Activated gamma-delta T cell treated with Interleukin-2 at 50 U/mL for 16 hours (primary cell): ENCODE data around the gene UGT2A1.
"Not testable (repeated sequence)": the region's sequence is repeated elsewhere in the genome, so short reads cannot be mapped to it uniquely, and the experiment has no call there.

Experiments
- DNase-seq: peaks from one replicate; pipeline ENCODE4 v3.0.0-alpha.2; 2020

Gene UGT2A1

GRCh38 chr4:69653147-69653546, at the start of gene UGT2A1:
TSS of gene UGT2A1 (minus strand) at chr4:69653247. CDS start at chr4:69647644, 5,603 bp downstream.
- DNase-seq, result no peak

- no peak for DNase-seq
These were observed 49.2 kb upstream of the UGT2A1 start for GRCh38 chr4:69702201-69702600.

DNA sequence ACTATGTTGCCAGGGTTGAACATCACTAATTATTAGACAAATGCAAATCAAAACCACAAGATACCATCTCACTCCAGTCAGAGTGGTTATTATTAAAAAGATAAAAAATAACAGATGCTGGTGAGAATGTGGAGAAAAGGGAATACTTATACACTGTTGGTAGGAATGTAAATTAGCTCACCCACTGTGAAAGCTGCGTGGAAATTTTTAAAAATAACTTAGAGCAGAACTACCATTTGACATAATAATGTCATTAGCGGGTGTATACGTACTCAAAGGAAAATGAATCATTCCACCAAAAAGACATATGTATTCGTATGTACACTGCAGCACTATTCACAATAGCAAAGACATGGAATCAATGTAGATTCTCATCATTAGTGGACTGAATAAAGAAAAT, 48.6 kb upstream of the UGT2A1 start:
- no peak for DNase-seq

GRCh38 chr4:69697536-69698242, 44.6 kb upstream of the UGT2A1 start:
- DNase-seq, result no peak

- no peak for DNase-seq
These were observed 36.6 kb upstream of the UGT2A1 start for GRCh38 chr4:69689599-69689998.

- DNase-seq, result no peak
These were observed 31.8 kb upstream of the UGT2A1 start for GRCh38 chr4:69684804-69685203.

DNA sequence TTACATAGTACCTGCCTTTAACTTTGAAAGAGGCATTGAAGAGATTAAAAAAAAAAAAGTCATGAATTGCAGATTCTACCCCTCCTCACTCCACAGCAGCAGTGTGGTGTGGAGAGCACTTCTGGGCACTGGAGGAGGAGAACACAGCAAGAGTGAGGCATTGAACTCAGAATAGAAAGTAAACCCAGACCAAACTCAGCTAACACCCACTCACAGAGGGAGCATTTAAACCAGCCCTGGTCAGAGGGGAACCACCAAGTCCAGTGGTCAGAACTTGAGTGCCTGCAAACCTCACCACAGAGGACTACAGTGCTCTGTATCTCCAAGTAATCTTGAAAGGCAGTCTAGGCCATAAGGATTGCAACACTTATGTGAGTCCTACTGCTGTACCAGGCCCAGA, 15.6 kb upstream of the UGT2A1 start:
- DNase-seq, result no peak

DNA sequence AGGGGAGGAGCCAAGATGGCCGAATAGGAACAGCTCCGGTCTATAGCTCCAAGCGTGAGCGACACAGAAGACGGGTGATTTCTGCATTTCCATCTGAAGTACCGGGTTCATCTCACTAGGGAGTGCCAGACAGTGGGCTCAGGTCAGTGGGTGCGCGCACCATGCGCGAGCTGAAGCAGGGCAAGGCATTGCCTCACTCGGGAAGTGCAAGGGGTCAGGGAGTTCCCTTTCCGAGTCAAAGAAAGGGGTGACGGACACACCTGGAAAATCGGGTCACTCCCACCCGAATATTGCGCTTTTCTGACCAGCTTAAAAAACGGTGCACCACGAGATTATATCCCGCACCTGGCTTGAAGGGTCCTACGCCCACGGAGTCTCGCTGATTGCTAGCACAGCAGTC, 11.0 kb upstream of the UGT2A1 start:
- DNase-seq, result not testable (repeated sequence)

GRCh38 chr4:69661130-69661803, 8.2 kb upstream of the UGT2A1 start:
- DNase-seq, result not testable (repeated sequence)

- DNase-seq, result no peak
These were observed 5.1 kb upstream of the UGT2A1 start for GRCh38 chr4:69658133-69658532.

DNA sequence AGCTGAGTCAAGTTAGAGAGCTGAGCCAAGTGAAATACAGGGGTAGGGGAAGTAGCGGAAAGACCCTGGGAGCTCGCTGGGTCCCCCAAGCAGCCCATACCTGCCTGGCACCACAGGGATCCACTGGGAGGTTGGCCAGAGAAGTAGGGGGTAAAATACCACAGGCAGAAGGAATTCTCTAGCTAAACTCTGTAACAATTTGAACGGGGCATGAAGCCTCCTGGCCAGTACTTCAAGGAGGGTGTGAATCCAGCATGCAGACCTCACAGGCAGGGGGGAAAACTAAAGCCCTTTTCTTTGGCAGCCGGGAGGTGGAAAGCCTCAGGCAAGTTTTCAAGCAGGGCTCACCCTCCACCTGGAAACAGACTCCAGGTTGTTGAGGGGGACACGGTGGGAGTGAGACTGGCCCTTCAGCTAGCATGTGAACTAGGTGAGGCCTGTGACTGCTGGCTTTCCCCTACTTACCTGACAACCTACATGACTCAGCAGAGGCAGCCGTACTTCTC, 3.7 kb upstream of the UGT2A1 start:
- DNase-seq, result no peak

DNA sequence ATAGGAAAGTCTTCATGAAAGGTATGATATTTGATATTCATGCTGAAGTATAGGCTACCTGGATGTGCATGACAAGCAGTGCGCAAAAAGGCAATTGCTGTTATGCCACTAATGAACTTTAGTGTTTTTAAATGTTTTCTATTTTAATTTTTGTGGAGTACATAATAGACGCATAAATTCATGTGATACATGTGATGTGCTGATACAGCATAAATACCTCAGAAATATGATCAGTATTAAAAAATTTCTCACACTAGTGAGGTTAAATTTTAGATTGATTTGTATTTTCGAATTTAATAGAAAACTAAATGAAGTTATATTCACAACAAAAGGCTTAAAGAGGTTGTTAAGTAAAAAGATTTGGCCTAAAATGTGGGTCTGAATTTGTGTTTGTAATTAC, 2.2 kb downstream of the UGT2A1 start:
- no peak for DNase-seq

DNA sequence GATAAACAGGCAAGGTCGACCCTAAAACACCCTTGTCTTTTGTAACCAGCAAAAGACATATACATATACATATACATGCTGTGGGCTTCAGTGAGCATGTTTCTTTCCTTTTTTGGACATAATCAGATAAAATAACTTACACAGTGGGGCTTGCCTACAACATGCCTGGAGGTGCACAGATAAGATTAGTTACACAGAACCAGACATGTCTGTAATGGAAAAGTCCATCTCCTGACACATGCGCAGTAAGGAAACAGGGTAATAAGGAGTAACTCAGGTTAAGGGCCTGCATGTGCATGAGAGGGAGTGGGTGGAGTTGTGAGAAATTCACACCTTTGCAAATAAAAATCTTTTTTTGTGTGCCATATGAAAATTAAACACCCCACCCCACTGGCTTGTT, 3.4 kb downstream of the UGT2A1 start:
- no peak for DNase-seq

DNA sequence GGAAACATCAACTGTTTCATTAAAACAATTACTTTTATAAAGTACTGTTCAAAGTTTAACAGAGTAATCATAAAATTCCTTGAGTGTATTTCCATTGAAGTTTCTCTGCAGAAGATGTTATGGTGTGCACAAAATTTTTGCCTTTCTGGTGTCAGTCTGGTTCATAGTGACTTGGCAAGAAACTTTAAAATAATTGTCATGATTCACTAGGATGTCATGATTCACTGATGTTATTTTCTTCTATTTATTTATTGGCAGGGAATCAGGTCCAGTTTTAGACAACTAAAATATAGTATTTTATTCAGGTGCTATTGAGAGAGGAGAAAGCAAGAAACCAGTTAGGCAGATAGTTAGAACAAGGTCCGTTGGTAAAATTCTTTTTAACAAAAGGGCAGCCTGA, 3.8 kb downstream of the UGT2A1 start:
- DNase-seq, result no peak

DNA sequence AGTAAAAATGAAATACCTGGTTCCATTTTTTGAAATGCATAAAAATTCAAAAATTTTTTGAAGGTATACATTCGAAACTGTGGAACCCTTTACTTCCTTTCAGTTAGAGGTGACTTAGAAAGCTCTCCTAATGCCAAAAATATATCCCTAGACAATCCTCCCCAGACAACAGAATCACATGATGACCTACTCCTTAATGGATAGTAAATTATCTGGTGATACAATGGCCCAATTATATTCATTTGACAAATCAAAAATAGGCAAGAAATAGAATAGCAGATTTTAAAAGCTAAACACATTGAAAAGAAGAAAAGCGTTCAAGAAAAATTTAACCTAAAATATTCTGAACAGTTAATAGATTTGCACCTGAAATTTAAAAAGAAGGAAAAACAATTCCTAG, 10.1 kb downstream of the UGT2A1 start:
- no peak for DNase-seq

DNA sequence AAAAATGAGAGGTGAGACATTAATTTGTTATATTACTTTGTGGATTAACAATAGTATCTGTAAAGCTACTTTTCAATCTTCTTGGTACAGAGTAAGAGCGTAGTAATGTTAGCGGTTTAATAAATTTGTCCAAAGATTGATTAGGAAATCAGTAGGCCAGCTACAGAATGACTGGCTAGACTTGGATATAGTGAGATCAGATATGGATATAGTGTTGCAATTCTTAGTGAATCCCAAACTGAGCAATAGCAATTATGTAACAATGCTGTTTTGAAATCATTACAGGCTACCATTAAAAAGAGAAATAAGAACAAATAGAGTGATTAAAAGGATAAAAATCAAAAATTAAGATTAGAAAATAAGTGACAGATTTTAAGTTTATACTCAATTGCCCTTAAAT, 12.8 kb downstream of the UGT2A1 start:
- DNase-seq, result no peak

GRCh38 chr4:69639542-69639941, 13.5 kb downstream of the UGT2A1 start, which contains the start of gene UGT2A2:
TSS of gene UGT2A2 (minus strand) at chr4:69639642. CDS start at chr4:69639640, 2 bp downstream.
- DNase-seq, result no peak

- no peak for DNase-seq
These were observed 35.9 kb downstream of the UGT2A1 start for GRCh38 chr4:69617083-69617694.

DNA sequence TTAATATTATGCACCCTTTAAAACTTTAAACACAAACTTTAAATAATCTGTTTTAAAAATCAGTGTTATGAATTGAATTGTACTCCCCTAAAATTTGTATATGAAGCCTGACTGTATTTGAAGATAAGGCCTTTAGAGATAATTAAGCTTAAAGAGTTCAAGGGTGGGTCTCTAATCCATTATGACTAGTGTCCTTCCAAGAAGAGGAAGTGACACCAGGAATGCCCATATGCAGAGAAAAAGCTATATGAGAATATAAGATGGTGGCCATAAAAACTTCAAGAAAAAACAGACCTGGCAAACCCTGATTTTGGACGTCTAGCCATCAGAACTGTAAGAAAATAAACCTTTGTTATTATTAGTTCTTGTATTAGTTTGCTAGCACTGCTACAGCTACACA, 42.6 kb downstream of the UGT2A1 start:
- DNase-seq, result no peak

DNA sequence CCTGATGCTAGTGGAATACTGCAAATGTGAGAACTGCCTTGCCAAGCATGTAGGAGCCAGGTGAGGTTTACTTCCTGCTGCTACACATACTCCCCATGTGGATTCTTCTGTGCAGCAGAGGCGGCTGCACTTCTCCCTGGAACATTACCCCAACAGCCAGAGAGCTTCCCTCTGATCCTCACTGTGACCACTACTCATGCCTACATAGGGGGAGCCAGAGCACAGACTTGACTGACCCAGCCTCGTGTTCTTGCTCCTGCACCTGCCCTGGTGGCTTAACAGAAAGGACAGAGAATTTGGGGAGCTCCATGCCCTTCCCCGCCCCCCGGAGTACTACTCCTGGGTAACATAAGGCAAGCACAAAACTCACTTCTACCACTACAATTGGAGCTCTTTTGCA, 52.0 kb downstream of the UGT2A1 start:
- DNase-seq, result no peak

- no peak for DNase-seq
These were observed 53.0 kb downstream of the UGT2A1 start for GRCh38 chr4:69600013-69600412.

GRCh38 chr4:69594382-69594781, 58.7 kb downstream of the UGT2A1 start:
- DNase-seq, result no peak

- no peak for DNase-seq
These were observed 61.7 kb downstream of the UGT2A1 start for GRCh38 chr4:69591364-69591763.

- no peak for DNase-seq
These were observed 63.2 kb downstream of the UGT2A1 start for GRCh38 chr4:69589884-69590283.
